WTC11 (cell line): Measurements from ENCODE around the gene RHEB. TPM values are rescaled to one million over a fixed set of nuclear protein-coding genes. Genes with fewer than 3 reads are reported as not detected.
A peak's percentile ranks its signal among the peaks of the same experiment; 100 is the strongest.

Experiments
- ATAC-seq: fragments of 200-7000 bp; cut with Tn5 transposase; 2 replicates; pipeline ENCODE4 v1.10.0; 2021; ENCODE audit warnings: mild to moderate bottlenecking, moderate library complexity
- CTCF ChIA-PET: fragments of 300-600 bp; sonication (Branson Sonifier 250); formaldehyde crosslinking; loops from one replicate; lab custom pipeline; 2021; ENCODE audit warnings: antibody characterized with exemption; lab: Charles Lee
- POLR2A ChIA-PET: fragments of 350-600 bp; sonication (Branson Sonifier 250); formaldehyde crosslinking; loops from one replicate; lab custom pipeline; 2021; ENCODE audit warnings: antibody characterized with exemption; lab: Charles Lee
- DNase-seq: peaks from one replicate; pipeline ENCODE4 v3.0.0; 2021; ENCODE audit warnings: low spot score
- H3K27ac Mint-ChIP-seq: 2 replicates; pipeline ENCODE4 v1.8.0; 2021; ENCODE audit warnings: mixed read lengths
- H3K27me3 Mint-ChIP-seq: 2 replicates; pipeline ENCODE4 v1.8.0; 2021; ENCODE audit warnings: low read depth, mild to moderate bottlenecking, moderate library complexity, mixed read lengths
- H3K36me3 Mint-ChIP-seq: 2 replicates; pipeline ENCODE4 v1.8.0; 2021; ENCODE audit warnings: mixed read lengths
- H3K4me1 Mint-ChIP-seq: 2 replicates; pipeline ENCODE4 v1.8.0; 2022; ENCODE audit warnings: mixed read lengths
- H3K4me3 Mint-ChIP-seq: 2 replicates; pipeline ENCODE4 v1.8.0; 2021; ENCODE audit warnings: mild to moderate bottlenecking, moderate library complexity, mixed read lengths
- H3K9me3 Mint-ChIP-seq: 2 replicates; pipeline ENCODE4 v1.8.0; 2021; ENCODE audit warnings: mixed read lengths
- ATF6 ChIP-seq: sonication (generic); formaldehyde crosslinking; IDR thresholded peaks from 2 replicates; pipeline ENCODE4 v1.8.1; 2023; ENCODE audit warnings: mild to moderate bottlenecking, missing genetic modification reagents
- CTCF ChIP-seq: fragments of 200-600 bp; IDR thresholded peaks from 2 replicates; pipeline ENCODE4 v1.8.0; 2022; ENCODE audit warnings: antibody characterized with exemption
- MAX ChIP-seq: sonication (generic); formaldehyde crosslinking; IDR thresholded peaks from 2 replicates; pipeline ENCODE4 v1.8.0; 2022; ENCODE audit warnings: mild to moderate bottlenecking, missing genetic modification reagents
- NFATC4 ChIP-seq: fragments of 250-450 bp; sonication (Bioruptor Pico); IDR thresholded peaks from 2 replicates; pipeline ENCODE4 v1.9.0; 2021; ENCODE audit warnings: mild to moderate bottlenecking
- NFE2L1 ChIP-seq: sonication (generic); formaldehyde crosslinking; IDR thresholded peaks from 2 replicates; pipeline ENCODE4 v1.8.1; 2023; ENCODE audit warnings: missing genetic modification reagents
- NR1H2 ChIP-seq: sonication (generic); formaldehyde crosslinking; IDR thresholded peaks from 2 replicates; pipeline ENCODE4 v1.9.0; 2021; ENCODE audit warnings: mild to moderate bottlenecking, moderate library complexity, missing genetic modification reagents
- SP1 ChIP-seq: sonication (generic); formaldehyde crosslinking; conservative IDR thresholded peaks from 2 replicates; pipeline ENCODE4 v1.8.1; 2022; ENCODE audit warnings: missing genetic modification reagents
- USF1 ChIP-seq: sonication (generic); formaldehyde crosslinking; IDR thresholded peaks from 2 replicates; pipeline ENCODE4 v1.8.0; 2022; ENCODE audit warnings: mild to moderate bottlenecking, missing genetic modification reagents
- ZNF121 ChIP-seq: sonication (generic); formaldehyde crosslinking; IDR thresholded peaks from 2 replicates; pipeline ENCODE4 v1.8.0; 2023; ENCODE audit warnings: missing genetic modification reagents
- ZNF138 ChIP-seq: sonication (generic); formaldehyde crosslinking; conservative IDR thresholded peaks from 2 replicates; pipeline ENCODE4 v1.8.1; 2022; ENCODE audit warnings: mild to moderate bottlenecking, moderate library complexity, missing genetic modification reagents
- ZNF219 ChIP-seq: sonication (generic); formaldehyde crosslinking; IDR thresholded peaks from 2 replicates; pipeline ENCODE4 v1.8.0; 2023; ENCODE audit warnings: missing genetic modification reagents, mild to moderate bottlenecking, borderline replicate concordance
- ZNF263 ChIP-seq: sonication (generic); formaldehyde crosslinking; IDR thresholded peaks from 2 replicates; pipeline ENCODE4 v1.8.1; 2022; ENCODE audit warnings: low read depth, mild to moderate bottlenecking, moderate library complexity, missing genetic modification reagents
- ZNF281 ChIP-seq: sonication (generic); formaldehyde crosslinking; IDR thresholded peaks from 2 replicates; pipeline ENCODE4 v1.8.0; 2023; ENCODE audit warnings: mild to moderate bottlenecking, missing genetic modification reagents
- ZNF396 ChIP-seq: fragments of 250-450 bp; sonication (Bioruptor Pico); IDR thresholded peaks from 2 replicates; pipeline ENCODE4 v1.8.0; 2021; ENCODE audit warnings: mild to moderate bottlenecking, moderate library complexity, borderline replicate concordance
- ZNF532 ChIP-seq: fragments of 250-450 bp; sonication (Bioruptor Pico); IDR thresholded peaks from 2 replicates; pipeline ENCODE4 v1.9.0; 2021; ENCODE audit warnings: mild to moderate bottlenecking, borderline replicate concordance
- total RNA-seq: library from RNA; stranded (reverse); gene quantifications from 3 replicates; pipeline ENCODE4 v1.2.3, GENCODE V29; 2021
- TF ChIP-seq, protein P1 (sequence below): fragments of 250-450 bp; sonication (Bioruptor Pico); IDR thresholded peaks from 2 replicates; pipeline ENCODE4 v2.1.2; 2022; ENCODE audit warnings: mild to moderate bottlenecking, moderate library complexity

RHEB gene
- total RNA-seq, 1 experiment from 2014 or later, result 133 TPM

GRCh38 chr7:151552352-151553028, 32.8 kb upstream of the RHEB start:
- Mint-ChIP-seq H3K4me1 (peaks cover 24% of the 10 kb centered on the region), H3K36me3 (no peaks in the 10 kb centered on the region), H3K27ac (0 out of 2 replicates have a peak overlapping the region, but pooled peaks have one; percentile 17), H3K9me3 (peaks cover 7% of the 10 kb centered on the region), H3K27me3 (no peaks in the 10 kb centered on the region), H3K4me3 (no peak overlapping the region)
- ATAC-seq, result no peak; the same call in 1 of the 2 replicates
- POLR2A ChIA-PET, result interaction anchor here (0.9 kb wide), 1 partner anchor 13 kb away, joined by 3 read pairs; no protein-coding TSS in a partner anchor
- CTCF ChIA-PET, result interaction anchor here (1.2 to 1.7 kb wide), 4 partner anchors 73 to 230 kb away, joined by 3 to 7 read pairs (median 4); no protein-coding TSS in a partner anchor
- DNase-seq, result no peak
- TF ChIP-seq NFATC4 (CRISPR knock-in tag) (no peak), ZNF281 (no peak), SP1 (CRISPR knock-in tag) (no peak), MAX (CRISPR knock-in tag) (no peak), NFE2L1 (no peak), ZNF532 (CRISPR knock-in tag) (no peak), ZNF219 (no peak), ATF6 (no peak), ZNF396 (no peak), ZNF263 (no peak), ZNF121 (no peak), NR1H2 (no peak), ZNF138 (CRISPR knock-in tag) (no peak)

DNA sequence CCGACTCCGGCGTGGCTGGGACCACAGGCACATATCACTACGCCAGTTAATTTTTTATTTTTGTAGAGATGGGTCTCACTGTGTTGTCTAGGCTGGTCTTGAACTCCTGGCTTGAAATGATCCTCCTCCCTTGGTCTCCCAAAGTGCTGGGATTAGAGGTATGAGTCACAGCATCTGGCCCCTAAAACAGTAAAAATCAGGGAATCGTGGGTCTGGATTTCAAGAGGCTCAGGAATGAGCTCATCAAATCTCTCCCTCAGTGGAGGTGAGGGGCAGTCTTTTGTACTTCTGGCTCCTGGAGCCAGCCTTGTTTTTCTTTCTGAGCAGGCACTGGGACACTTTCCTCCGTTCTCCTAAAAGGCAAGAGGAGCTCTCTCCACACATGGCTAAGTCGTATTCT, 32.1 kb upstream of the RHEB start:
- POLR2A ChIA-PET, result no interaction called here

More for the DNA sequence above, 32.1 kb upstream of the RHEB start:
- H3K27me3 Mint-ChIP-seq, result no peaks in the 10 kb centered on the region
- H3K9me3 Mint-ChIP-seq, result peaks cover 7% of the 10 kb centered on the region
- no peak for ATAC-seq
- peaks cover 24% of the 10 kb centered on the region for H3K4me1 Mint-ChIP-seq
- TF ChIP-seq NFATC4 (CRISPR knock-in tag), result no peak
- no peak for TF ChIP-seq CTCF
- TF ChIP-seq USF1 (CRISPR knock-in tag), result no peak
- TF ChIP-seq, protein P1, sequence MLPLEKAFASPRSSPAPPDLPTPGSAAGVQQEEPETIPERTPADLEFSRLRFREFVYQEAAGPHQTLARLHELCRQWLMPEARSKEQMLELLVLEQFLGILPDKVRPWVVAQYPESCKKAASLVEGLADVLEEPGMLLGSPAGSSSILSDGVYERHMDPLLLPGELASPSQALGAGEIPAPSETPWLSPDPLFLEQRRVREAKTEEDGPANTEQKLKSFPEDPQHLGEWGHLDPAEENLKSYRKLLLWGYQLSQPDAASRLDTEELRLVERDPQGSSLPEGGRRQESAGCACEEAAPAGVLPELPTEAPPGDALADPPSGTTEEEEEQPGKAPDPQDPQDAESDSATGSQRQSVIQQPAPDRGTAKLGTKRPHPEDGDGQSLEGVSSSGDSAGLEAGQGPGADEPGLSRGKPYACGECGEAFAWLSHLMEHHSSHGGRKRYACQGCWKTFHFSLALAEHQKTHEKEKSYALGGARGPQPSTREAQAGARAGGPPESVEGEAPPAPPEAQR (CRISPR knock-in tag), result no peak
- TF ChIP-seq NR1H2, result no peak
- TF ChIP-seq, all 79 proteins: peak for 0
- CTCF ChIA-PET, result interaction anchor here (1.7 kb wide), 1 partner anchor 231 kb away, joined by 7 read pairs; no protein-coding TSS in a partner anchor
- H3K27ac Mint-ChIP-seq, result no peak overlapping the region
- H3K4me3 Mint-ChIP-seq, result no peak overlapping the region
- DNase-seq, result no peak
- H3K36me3 Mint-ChIP-seq, result no peaks in the 10 kb centered on the region
